OCI-LY1 (cell line): ENCODE data around the gene SLIT3.

Source experiments
- H2AFZ ChIP-seq: fragments of 200-600 bp; sonication (generic), shearing (Covaris generic); 2 replicates; pipeline ENCODE4 v1.6.0; 2014; ENCODE audit warnings: antibody characterized with exemption, mild to moderate bottlenecking, low read length
- H3F3A ChIP-seq: fragments of 200-600 bp; sonication (generic), shearing (Covaris generic); 2 replicates; pipeline ENCODE4 v1.6.0; 2014; ENCODE audit warnings: mild to moderate bottlenecking, antibody characterized with exemption, low read length, moderate library complexity; ENCODE audit not compliant: insufficient read depth
- H3K27ac ChIP-seq: fragments of 200-600 bp; sonication (generic); 2 replicates; pipeline ENCODE4 v1.5.1; 2014; ENCODE audit warnings: low read length, mixed run types, mild to moderate bottlenecking, low read depth; ENCODE audit not compliant: poor library complexity, severe bottlenecking
- H3K27me3 ChIP-seq: fragments of 200-600 bp; sonication (generic); 2 replicates; pipeline ENCODE4 v1.6.0; 2014; ENCODE audit warnings: antibody characterized with exemption, mild to moderate bottlenecking, low read length, moderate library complexity; ENCODE audit not compliant: insufficient read depth
- H3K36me3 ChIP-seq: fragments of 200-600 bp; sonication (generic); 2 replicates; pipeline ENCODE4 v1.6.1; 2014; ENCODE audit warnings: mild to moderate bottlenecking, antibody characterized with exemption, low read length, moderate library complexity, mixed read lengths; ENCODE audit not compliant: insufficient read depth
- H3K4me1 ChIP-seq: fragments of 200-600 bp; sonication (generic); 2 replicates; pipeline ENCODE4 v1.5.1; 2014; ENCODE audit warnings: mild to moderate bottlenecking, low read length, moderate library complexity; ENCODE audit not compliant: insufficient read depth, severe bottlenecking
- H3K4me2 ChIP-seq: fragments of 200-600 bp; sonication (generic), shearing (Covaris generic); 2 replicates; pipeline ENCODE4 v1.6.1; 2014; ENCODE audit warnings: low read length
- H3K4me3 ChIP-seq: fragments of 200-600 bp; sonication (generic); 2 replicates; pipeline ENCODE4 v1.5.1; 2014; ENCODE audit warnings: low read length, low read depth, mild to moderate bottlenecking, mixed read lengths; ENCODE audit not compliant: poor library complexity, severe bottlenecking
- H3K79me2 ChIP-seq: fragments of 200-600 bp; shearing (Covaris generic); 2 replicates; pipeline ENCODE4 v1.6.1; 2016; ENCODE audit warnings: mixed run types, low read length, mixed read lengths; ENCODE audit not compliant: insufficient read depth
- H3K9ac ChIP-seq: fragments of 200-600 bp; sonication (generic), shearing (Covaris generic); 2 replicates; pipeline ENCODE4 v1.6.1; 2014; ENCODE audit warnings: mild to moderate bottlenecking, low read length, mixed read lengths
- H3K9me2 ChIP-seq: fragments of 200-600 bp; sonication (generic), shearing (Covaris generic); 2 replicates; pipeline ENCODE4 v1.6.1; 2014; ENCODE audit warnings: low read depth, mild to moderate bottlenecking, low read length, mixed read lengths
- H3K9me3 ChIP-seq: fragments of 200-600 bp; shearing (Covaris generic); 2 replicates; pipeline ENCODE4 v1.6.1; 2014; ENCODE audit warnings: low read length, mixed read lengths
- H4K20me1 ChIP-seq: fragments of 200-600 bp; sonication (generic), shearing (Covaris generic); 2 replicates; pipeline ENCODE4 v1.6.0; 2016; ENCODE audit warnings: mild to moderate bottlenecking, low read length; ENCODE audit not compliant: insufficient read depth
- CTCF ChIP-seq: fragments of 200-600 bp; sonication (generic), shearing (Covaris generic); IDR thresholded peaks from 2 replicates; pipeline ENCODE4 v1.5.1; 2017; ENCODE audit warnings: mild to moderate bottlenecking, antibody characterized with exemption, low read length, moderate library complexity, mixed read lengths
- EZH2 ChIP-seq: fragments of 200-600 bp; sonication (generic), shearing (Covaris generic); IDR thresholded peaks from 2 replicates; pipeline ENCODE4 v1.8.0; 2017; ENCODE audit warnings: borderline replicate concordance, mixed run types, mild to moderate bottlenecking, antibody characterized with exemption, low read length, moderate library complexity, mixed read lengths

SLIT3 gene

GRCh38 chr5:168699002-168699401, 601.9 kb downstream of the SLIT3 start:
- Histone ChIP-seq H3K27ac (no peak overlapping the region), H3K4me3 (no peak overlapping the region), H3K36me3 (no peaks in the 10 kb centered on the region), H3K4me2 (no peak overlapping the region), H3K9me3 (no peaks in the 10 kb centered on the region), H2AFZ (no peak overlapping the region), H3K9me2 (no peaks in the 10 kb centered on the region), H3K79me2 (no peaks in the 10 kb centered on the region), H3K9ac (no peak overlapping the region), H4K20me1 (no peaks in the 10 kb centered on the region), H3K4me1 (no peaks in the 10 kb centered on the region), H3F3A (no peaks in the 10 kb centered on the region), H3K27me3 (no peaks in the 10 kb centered on the region; the same call in 1 of the 2 replicates)
- no peak for TF ChIP-seq EZH2
- no peak for TF ChIP-seq CTCF

GRCh38 chr5:168697034-168697720, 603.8 kb downstream of the SLIT3 start:
- Histone ChIP-seq H3K4me1 (no peaks in the 10 kb centered on the region), H3K27ac (no peak overlapping the region), H3K9ac (no peak overlapping the region), H2AFZ (no peak overlapping the region), H3K79me2 (no peaks in the 10 kb centered on the region), H3K4me3 (no peak overlapping the region), H3K4me2 (no peak overlapping the region), H3K27me3 (no peaks in the 10 kb centered on the region; the same call in 1 of the 2 replicates), H4K20me1 (no peaks in the 10 kb centered on the region), H3F3A (no peaks in the 10 kb centered on the region), H3K36me3 (no peaks in the 10 kb centered on the region), H3K9me2 (no peaks in the 10 kb centered on the region), H3K9me3 (no peaks in the 10 kb centered on the region)
- no peak for TF ChIP-seq CTCF
- TF ChIP-seq EZH2, result no peak

- Histone ChIP-seq H3K9me3 (no peaks in the 10 kb centered on the region), H3K79me2 (no peaks in the 10 kb centered on the region), H3K4me1 (no peaks in the 10 kb centered on the region), H3F3A (no peaks in the 10 kb centered on the region), H3K36me3 (no peaks in the 10 kb centered on the region), H2AFZ (no peak overlapping the region), H4K20me1 (no peaks in the 10 kb centered on the region), H3K9ac (no peak overlapping the region), H3K9me2 (no peaks in the 10 kb centered on the region), H3K27ac (no peak overlapping the region), H3K4me3 (no peak overlapping the region), H3K27me3 (no peaks in the 10 kb centered on the region; the same call in 1 of the 2 replicates), H3K4me2 (no peak overlapping the region)
- TF ChIP-seq EZH2 (no peak), CTCF (no peak)
These were observed 604.3 kb downstream of the SLIT3 start for GRCh38 chr5:168696611-168697010.
